TTC549 (cell line): ENCODE measurements around the gene AMPD2.
"Not testable (repeated sequence)": the region's sequence is repeated elsewhere in the genome, so short reads cannot be mapped to it uniquely, and the experiment has no call there.

Source experiments
- FAIRE-seq: peaks from 2 replicates; lab custom pipeline; 2012; peaks lifted over from hg19 to GRCh38; lab: Jason Lieb, UNC

Gene AMPD2

GRCh38 chr1:109653306-109653705, 33.7 kb downstream of the AMPD2 start:
- no peak for FAIRE-seq

GRCh38 chr1:109654519-109654918, 34.9 kb downstream of the AMPD2 start:
- FAIRE-seq = no peak

GRCh38 chr1:109655615-109656519, 36.2 kb downstream of the AMPD2 start, which contains the start of gene GSTM4:
TSS of gene GSTM4 (plus strand) at chr1:109656099. CDS start at chr1:109656390, 291 bp downstream.
- FAIRE-seq = no peak

GRCh38 chr1:109657395-109657794, 37.8 kb downstream of the AMPD2 start:
- FAIRE-seq = no peak

GRCh38 chr1:109657970-109658369, 38.3 kb downstream of the AMPD2 start:
- no peak for FAIRE-seq

- FAIRE-seq = no peak
Measured at GRCh38 chr1:109658533-109659042, 39.0 kb downstream of the AMPD2 start.

GRCh38 chr1:109659145-109659544, 39.5 kb downstream of the AMPD2 start:
- FAIRE-seq = no peak

GRCh38 chr1:109659997-109660690, 40.5 kb downstream of the AMPD2 start:
- no peak for FAIRE-seq

GRCh38 chr1:109660691-109661026, 41.0 kb downstream of the AMPD2 start:
- not testable (repeated sequence) for FAIRE-seq

- no peak for FAIRE-seq
Measured at GRCh38 chr1:109661391-109661790, 41.8 kb downstream of the AMPD2 start.

- no peak for FAIRE-seq
Measured at GRCh38 chr1:109664671-109665070, 45.0 kb downstream of the AMPD2 start.

GRCh38 chr1:109667452-109668122, 48.0 kb downstream of the AMPD2 start, which contains the start of gene GSTM2:
TSS of gene GSTM2 (plus strand) at chr1:109668057. CDS start at chr1:109668116, 59 bp downstream.
- FAIRE-seq = no peak

- no peak for FAIRE-seq
Measured at GRCh38 chr1:109668123-109668775, 48.6 kb downstream of the AMPD2 start.

- no peak for FAIRE-seq
Measured at GRCh38 chr1:109669246-109669948, 49.8 kb downstream of the AMPD2 start.

- FAIRE-seq = not testable (repeated sequence)
Measured at GRCh38 chr1:109669949-109670302, 50.3 kb downstream of the AMPD2 start.

GRCh38 chr1:109671067-109671466, 51.4 kb downstream of the AMPD2 start:
- no peak for FAIRE-seq

- not testable (repeated sequence) for FAIRE-seq
Measured at GRCh38 chr1:109673861-109674260, 54.2 kb downstream of the AMPD2 start.

- not testable (repeated sequence) for FAIRE-seq
Measured at GRCh38 chr1:109676683-109677381, 57.2 kb downstream of the AMPD2 start.

GRCh38 chr1:109677459-109677858, 57.8 kb downstream of the AMPD2 start:
- FAIRE-seq = no peak

GRCh38 chr1:109678637-109679036, 59.0 kb downstream of the AMPD2 start:
- FAIRE-seq = not testable (repeated sequence)
